GM19463 (cell line): ENCODE results near the gene PARD6G.

ENCODE experiments used
- ATAC-seq: cut with Tn5 transposase; IDR thresholded peaks from one replicate; pipeline ENCODE4 v1.9.1; 2021; ENCODE audit warnings: mild to moderate bottlenecking, moderate library complexity; ENCODE audit not compliant: unreplicated experiment

The PARD6G gene

DNA sequence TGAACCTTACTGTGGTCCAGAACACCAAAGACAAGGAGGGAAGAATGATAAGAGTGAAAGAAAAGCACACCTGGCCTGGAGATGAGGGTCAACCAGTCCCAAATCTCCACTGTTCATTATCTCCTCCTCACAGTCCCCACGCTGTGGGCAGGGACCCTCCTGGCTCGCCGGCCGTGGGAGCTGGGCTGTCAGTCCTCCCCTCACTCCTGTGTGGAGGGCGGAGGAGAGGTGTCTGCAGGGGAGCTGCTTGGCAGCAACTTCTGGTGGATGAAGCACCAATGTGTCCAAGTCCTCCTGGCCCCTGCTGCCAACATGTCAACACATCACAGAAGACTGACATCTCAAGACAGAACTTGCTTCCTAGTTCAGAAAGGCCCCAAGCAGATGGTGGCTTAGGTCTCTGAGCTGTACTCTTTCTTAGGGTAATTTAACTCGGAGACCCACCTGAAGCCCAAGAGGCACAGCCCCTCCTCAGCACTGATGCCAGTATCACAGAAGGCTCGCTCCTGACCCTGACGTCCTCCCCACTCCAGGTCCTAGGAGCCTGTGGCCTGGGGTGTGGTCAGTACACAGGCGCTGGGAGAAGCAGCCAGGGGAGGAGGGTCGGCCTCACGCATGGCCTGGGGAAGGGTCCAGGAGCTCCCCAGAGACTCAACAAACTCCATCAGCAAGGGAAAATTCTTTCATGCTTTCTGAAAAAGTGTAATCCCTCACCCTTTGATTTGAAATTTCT, 54.5 kb downstream of the PARD6G start:
- ATAC-seq: no peak

DNA sequence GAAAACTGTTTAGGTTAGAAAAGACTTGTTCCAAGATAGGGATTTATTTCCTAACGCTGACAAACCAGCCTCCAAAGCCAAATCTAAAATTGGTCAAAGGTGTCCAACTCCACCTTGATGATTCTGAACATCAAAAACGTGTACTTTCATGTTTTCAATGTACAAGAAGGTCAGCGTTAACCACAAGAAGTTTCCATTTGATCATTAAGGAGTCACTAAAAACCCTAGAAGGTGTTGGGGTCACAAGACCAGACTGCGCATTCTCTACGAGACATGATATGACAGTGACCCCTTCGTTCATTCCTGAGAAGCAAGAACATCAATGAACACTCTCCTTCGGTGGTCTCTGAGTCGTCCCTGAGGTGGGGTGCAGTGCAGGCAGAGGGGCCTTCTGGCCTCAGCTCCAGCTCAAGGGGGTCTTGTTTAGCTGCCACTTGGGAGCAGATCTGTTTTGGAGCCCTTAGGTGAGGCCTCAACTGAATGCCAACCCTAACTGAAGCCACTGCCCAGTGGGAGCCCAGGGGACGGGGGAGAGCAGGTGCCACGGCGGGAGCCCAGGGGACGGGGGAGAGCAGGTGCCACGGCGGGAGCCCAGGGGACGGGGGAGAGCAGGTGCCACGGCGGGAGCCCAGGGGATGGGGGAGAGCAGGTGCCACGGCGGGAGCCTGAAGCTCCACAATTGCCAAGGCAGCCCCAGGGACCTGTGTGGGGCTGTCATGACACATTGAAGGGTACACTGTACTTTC, 55.2 kb downstream of the PARD6G start:
- no peak for ATAC-seq

DNA sequence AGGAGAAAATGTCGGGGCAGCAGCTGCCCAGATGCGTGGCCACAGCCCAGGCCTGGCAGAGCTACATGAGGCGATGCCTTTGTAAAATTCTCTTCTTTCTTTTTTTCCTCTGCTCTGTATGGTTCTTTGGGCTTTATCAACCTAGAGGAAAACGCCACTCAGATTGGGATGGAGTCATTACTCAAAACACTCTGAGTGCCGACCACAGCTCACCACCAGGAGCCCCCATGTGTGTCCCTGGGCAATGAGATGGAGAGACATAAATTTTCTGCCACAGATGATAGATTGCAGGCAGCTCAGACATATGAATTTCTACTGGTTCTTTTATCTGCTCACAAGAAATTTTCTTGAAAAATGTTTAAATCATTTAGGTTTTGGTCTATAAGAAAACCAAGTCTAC, 56.0 kb downstream of the PARD6G start:
- peak; percentile 26 for ATAC-seq

DNA sequence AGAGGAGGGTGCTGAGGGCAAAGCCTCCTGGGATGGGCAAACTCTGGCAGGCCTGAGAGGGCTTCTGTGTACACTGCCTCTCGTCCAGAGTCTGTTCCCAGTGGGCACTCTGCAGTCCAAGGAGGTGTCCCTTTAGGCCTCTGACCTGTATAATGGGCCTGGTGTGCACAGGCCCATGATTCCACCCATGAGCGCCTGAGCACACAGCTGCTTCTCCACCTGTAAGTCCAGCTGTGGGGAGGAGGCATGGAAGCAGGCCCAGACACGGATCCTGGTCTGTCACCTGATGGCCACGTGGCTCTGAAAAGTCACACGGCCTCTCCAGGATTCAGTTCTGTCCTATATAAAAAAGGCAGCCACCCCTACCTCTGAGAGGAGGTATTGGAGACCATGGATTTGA, 57.0 kb downstream of the PARD6G start:
- ATAC-seq: no peak

- ATAC-seq: no peak
Observed at GRCh38 chr18:80189531-80189865, 57.8 kb downstream of the PARD6G start.

DNA sequence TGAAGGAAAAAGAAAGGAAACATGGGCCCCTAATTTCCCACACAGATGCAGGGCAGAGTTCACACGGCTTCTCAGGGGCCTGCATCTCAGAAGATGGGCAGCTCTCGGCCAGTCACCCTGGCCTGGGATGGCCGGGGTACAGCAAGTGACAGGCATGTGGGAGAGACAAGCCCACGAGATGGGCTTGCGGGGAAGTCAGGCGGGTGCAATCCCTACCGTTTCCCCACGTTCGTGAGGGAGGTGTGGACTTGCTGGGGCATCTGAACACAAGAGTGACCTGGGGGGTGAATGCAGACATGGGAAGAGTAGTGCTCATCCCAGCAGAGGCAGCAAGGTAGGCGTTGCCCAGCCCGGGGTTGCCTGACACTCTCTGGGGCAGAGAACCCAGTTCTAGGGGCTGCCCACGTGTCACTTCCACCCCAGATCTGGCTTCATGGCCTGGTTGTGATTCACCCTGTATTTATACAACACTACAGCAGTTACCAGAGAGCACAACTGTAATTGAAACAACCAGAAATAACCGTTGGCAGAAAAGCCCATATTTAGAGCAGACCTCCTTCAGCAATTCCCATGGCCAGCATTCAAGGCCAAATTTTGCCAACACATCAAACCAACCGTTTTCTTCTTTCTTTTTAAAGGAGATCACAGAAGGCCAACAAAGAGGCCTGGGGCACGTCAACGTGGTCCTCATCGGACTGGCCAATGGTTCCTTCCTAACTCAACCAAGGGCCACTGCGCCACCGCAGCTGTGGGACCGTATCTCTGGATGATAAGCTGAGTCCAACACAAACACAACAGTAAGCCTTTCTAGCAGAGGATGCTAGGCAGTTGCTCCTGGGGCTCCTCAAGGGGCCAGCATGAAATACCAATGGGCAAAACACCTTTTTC, 58.4 kb downstream of the PARD6G start:
- no peak for ATAC-seq

DNA sequence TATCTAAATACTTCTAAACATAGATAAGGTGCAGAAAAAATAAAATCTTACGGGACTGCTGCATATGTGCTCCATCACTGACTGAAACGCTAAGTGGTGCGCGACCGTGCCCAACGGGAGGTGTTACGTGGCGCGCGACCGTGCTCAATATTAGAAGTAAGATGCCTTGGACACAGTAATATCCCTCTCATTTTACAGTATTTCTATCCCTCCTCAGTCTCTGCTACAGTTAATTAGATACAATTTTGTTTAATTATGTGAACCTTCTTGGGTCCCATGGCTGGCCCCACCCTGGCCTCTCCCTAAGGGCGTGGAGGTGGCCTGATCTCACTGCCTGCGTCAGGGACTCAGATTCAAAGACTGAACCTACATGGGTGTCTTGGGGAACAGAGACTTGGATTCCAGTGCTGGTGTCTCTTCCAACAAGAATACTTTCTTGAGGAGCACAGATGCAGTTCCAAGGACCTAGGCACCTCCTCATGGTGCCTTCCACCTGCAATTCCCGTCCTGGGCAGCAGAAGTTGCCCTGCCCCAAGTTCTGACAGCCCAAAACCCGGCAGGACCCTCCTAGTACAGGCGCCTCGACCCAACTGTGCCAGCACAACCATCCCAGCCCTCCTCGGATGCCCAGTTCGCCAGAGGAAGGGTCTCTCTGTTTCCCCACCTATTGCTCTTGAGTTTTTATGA, 59.2 kb downstream of the PARD6G start:
- no peak for ATAC-seq

DNA sequence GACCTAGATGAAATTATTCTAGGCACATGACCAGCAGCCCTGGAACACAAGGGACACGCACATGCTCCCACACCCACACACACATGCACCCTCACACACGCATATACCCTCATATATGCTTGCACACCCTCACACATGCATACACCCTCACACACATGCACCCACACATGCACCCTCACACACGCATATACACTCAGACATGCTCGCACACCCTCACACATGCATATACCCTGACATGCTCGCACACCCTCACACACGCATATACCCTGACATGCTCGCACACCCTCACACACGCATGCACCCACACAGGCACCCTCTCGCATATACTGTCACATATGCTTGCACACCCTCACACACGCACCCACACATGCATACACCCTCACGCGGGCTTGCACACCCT, 61.8 kb downstream of the PARD6G start:
- ATAC-seq: no peak

DNA sequence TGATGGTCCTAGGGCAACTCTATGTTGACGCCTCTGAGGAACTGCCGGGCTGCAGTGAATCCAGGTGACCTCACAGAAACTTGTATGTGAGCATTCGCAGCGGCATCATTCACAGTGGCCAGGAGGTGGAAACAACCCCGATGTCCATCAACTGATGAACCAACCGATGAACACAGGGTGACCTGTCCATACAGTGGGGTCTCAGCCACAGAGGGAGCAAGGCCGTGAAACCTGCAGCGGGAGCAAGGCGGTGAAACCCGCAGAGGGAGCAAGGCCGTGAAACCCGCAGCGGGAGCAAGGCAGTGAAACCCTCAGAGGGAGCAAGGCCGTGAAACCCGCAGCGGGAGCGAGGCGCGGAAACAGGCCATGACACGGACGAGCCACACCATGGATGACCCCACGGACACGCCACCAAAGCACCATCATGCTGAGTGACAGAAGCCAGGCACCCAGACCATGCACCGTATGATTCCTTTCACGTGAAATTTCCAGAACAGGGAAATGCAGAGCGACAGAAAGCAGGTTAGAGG, 63.0 kb downstream of the PARD6G start:
- no peak for ATAC-seq

DNA sequence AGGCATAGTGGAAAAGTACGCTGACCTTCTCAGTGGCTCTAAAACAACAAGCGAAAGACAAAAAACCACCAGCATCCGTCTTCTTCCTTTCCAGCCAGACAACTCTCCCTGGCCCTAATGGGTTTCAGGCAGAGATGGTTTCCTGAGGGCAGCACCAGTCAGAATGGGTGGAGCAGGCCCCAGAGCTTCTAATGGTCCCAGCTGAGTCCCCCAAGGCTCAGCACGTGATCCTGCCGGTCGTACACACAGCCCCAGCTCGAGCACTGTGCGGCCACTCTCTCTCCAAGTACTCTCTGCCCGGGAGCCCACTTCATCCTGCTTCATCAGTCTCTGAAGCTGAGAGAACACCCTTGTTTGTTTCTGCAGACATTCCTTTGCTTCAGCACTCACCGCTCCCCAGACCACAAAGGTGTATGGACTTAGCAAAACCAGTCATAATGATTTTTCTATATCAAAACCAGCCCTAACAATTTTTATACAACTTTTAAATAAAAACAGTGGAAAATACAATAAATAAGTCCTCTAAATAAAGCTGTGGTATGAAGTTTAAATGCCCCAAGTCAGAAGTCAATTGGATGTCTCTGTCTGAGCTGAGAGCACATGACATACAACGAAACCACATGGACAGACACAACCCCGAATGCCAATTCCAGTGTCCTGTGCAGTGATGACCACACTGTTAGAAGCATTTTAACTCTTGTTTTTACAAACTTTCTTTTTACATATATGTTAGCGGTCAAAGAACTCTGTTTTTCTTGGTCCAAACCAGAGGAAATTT, 63.9 kb downstream of the PARD6G start:
- ATAC-seq: no peak

GRCh38 chr18:80182855-80183254, 64.5 kb downstream of the PARD6G start:
- ATAC-seq: no peak

GRCh38 chr18:80181642-80182461, 65.5 kb downstream of the PARD6G start:
- no peak for ATAC-seq

DNA sequence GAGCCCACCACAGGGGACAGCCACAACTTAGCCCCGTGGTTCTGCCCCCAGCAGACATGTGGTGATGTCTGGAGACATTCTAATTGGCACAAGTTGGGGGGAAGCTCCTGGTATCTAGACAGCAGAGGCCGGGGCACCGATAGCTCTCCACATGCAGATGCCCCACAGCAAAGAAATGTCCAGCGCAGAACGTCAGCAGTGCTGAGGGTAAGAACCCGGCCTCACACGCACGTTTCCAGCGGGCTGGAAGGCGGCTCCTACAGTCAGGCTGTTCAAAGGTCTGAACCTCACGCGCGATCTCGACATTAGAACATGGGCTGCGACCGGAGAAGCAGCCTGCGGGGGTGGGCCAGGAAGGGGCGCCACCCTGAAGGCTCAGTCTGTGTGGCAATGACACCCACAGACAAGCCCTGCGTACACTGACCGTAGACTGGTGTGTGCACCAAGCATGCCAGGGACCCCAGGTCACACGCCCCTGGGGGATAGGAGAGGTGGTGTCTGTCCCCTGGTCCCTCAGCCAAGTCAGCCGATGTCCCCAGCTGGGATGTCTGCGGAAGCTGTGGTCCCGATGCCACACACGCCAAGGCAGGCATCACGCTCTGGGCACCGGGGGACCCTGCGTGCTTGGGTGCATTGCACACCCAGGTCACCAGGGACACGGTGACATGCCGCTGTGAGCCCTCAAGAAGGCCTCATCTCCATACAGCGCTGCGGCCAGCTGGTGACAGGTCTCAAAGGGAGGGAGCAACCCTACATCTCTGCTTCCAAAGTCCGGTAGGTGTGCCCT, 66.3 kb downstream of the PARD6G start:
- no peak for ATAC-seq

- peak; percentile 80 for ATAC-seq
Observed at GRCh38 chr18:80179857-80180558, 67.3 kb downstream of the PARD6G start.

DNA sequence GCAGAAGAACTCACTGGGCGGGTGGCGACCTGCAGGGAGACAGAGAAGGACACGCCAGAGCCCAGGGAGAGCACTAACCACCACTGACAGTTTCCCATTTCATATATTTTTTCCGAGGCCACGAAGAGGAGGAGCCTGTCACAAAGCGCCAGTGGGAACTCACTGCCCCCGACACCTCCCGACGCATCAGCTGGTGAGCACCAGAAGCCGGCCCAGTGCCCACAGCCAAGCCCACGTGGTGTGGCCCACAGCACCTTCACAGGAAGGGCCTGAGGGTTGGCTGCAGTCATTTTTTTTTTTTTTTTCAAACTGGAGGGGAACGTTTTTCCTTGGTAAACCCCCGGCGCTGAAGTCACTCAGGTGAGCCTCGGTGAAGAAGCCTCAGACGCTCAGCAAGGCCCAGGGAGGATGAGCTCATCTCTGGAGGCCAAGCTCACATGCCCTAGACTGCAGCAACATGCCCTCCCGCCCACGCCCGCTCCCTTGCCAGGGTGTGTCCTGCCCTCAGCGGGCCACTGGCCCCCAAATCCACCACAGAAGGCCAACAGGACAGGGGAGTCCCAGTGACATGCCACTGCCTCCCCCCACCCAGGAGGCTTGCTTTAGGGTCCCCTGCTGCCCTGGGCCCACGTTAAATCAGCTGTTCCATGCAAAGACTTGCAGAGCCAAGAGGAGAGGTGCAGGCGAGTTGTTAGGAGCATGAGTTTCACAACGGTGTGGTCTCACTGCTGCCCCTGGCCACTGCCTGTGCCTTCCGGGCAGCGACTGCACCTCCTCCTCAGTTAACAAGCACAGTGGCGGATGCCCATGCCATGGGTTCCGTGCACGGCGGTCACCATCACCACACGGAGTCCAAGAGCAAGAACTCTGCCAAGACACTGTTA, 68.1 kb downstream of the PARD6G start:
- no peak for ATAC-seq

DNA sequence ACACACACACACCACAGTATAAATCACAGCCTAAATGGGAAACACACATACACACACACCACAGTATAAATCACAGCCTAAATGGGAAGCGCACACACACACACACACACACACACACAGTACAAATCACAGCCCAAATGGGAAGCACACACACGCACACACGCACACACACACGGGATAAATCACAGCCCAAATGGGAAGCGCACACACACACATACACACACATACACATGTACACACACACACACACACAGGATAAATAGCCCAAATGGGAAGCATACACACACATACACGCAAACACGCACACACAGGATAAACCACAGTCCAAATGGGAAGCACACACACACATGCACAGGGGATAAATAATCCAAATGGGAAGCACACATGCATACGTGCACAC, 70.2 kb downstream of the PARD6G start:
- ATAC-seq: no peak
